Lung microvascular endothelial cell (primary cell): ENCODE results near the gene ICE1. TPM values are rescaled to one million over a fixed set of nuclear protein-coding genes. Genes with fewer than 3 reads are reported as not detected.
"Not testable (repeated sequence)": the region's sequence is repeated elsewhere in the genome, so short reads cannot be mapped to it uniquely, and the experiment has no call there.

Source experiments
- DNase-seq, 2 donors: peaks; one replicate each; pipeline versions ENCODE4 v3.0.0 to v3.0.0-alpha.2; 2010; ENCODE audit warnings: low read depth in 2 of 2
- total RNA-seq: library from RNA; depleted of rRNA; stranded (reverse); fragments of >200 nt; gene quantifications from 2 replicates; pipeline ENCODE4 v1.2.1, GENCODE V29; 2014

Gene ICE1
- 15.5 and 20.6 TPM in 2 replicates for total RNA-seq

GRCh38 chr5:5421961-5422818 is at the start of gene ICE1:
Gene ICE1, plus strand, starts transcription at chr5:5422677. Its CDS starts 239 bp downstream, at chr5:5422916.
- DNase-seq = peak; percentile 98 to 99

DNA sequence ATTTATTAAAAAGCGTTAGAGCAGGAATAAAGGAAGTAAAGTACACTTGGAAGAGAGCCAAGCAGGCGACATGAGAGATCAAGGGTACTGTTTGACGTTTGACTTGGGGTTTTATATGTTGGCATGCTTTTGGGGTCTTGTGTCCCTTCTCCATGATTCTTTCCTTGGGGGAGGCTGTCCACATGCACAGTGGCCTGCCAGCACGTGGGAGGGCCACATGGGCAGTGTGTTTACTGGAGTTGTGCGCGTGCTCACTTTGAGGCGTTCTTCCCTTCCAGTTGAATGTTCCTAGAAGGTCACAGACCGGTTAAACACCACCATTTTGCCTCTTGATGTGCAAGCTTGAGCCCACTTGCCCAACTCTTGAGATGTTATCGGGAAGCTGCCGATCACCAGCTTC is 49.5 kb upstream of the ICE1 start:
- DNase-seq = no peak

DNA sequence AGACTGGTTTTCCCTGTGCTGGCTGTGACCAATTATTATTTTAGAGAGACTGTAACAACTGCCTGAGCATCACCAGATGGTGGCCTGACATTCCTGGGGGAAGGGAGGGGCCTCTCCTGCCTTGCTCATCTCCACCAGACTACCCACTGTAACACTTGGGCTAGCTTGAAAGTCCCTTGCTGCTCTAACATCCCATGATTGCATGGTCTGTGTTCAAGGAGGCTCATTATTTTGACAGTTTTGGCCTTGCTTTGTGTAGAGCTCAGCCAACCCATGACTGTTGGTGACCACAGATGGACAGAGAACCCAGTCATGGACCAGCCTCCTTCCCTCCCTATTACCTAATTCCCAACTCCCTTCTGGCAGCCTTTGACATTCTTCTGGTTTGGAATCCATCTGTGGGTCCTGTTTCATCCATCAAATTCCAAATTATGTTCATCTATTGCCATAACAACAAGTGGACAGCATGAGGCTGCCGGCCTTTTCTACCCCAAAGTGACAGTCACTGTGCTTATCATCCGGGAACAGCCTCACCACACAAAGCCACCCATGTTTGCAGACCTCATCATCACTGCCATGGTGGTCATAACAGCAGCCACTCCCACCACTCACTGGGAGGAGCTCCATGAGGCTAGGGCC is 49.0 kb upstream of the ICE1 start:
- no peak for DNase-seq

DNA sequence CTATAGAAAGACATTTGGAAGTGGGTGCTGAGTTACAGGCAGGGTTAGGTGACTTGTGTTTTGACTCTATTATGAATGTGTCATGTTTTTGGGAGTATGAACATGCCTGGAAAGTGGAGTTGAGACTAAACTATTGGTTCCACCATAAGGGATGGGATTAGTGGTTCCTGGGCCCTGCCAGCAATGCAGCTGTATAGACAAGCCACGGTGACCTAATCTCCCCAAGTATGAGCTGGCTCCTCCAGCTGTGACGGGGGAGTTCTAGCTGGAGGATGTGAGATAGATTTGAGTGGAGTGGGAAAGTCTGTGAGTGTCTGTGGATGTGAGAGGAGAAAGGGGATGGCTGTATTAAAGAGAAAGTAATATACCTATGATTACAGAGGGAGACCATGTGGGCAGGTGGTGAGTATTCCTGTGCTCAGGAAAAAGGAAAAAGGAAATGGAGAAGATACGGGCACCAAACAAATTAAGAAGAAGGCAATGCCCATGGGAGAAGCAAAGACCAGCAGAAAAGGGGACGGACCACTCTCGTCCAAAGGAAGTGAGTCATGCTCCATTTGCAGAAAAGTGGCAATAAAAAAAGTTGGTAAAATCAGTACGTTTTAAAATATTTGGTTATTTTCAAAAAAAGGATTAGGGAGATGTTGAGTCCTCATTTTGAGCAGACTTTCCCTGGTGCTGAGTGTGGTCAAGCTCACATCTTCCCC is 48.3 kb upstream of the ICE1 start:
- no peak for DNase-seq

GRCh38 chr5:5377780-5378179 is 44.7 kb upstream of the ICE1 start:
- no peak for DNase-seq

DNA sequence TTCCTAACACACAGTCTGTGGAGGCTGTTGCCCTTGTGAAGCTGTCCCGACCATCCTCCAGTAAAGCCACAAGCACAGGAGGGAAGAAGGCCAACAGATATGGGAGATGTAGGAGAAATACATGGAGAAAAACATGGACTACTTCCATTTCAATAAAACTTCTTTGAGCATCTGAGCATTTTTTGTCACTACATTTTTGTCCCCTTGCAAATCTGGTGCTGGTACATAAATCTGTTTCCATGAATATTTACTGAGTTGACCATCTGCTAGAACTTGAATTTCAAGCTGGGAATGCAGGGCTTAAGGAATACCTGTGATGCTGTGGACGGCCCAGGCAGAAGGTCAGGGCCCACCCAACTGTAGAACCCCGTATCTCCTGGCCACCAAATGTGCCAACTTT is 43.9 kb upstream of the ICE1 start:
- DNase-seq = no peak

GRCh38 chr5:5380298-5380697 is 42.2 kb upstream of the ICE1 start:
- no peak for DNase-seq

- DNase-seq = peak in 1 of 2 donors; percentile 23
These were observed 41.1 kb upstream of the ICE1 start for GRCh38 chr5:5381310-5381913.

DNA sequence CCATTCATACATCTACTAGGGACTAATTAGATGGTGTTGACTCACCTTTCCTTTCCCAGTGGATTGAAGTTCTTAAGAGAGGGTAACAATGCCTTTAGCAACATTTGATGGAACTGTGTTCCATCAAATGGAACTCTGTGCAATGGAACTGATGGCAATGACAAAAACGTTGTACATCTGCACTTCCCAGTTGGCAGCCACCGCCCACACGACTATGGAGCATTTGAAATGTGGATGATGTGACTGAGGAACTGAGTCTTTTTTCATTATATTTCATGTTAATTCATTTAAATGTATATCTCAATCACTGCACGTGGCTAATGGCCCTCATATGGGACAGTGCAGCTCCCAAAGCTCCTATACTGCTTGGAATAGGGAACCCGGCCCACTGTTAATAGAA is 39.0 kb upstream of the ICE1 start:
- no peak for DNase-seq

DNA sequence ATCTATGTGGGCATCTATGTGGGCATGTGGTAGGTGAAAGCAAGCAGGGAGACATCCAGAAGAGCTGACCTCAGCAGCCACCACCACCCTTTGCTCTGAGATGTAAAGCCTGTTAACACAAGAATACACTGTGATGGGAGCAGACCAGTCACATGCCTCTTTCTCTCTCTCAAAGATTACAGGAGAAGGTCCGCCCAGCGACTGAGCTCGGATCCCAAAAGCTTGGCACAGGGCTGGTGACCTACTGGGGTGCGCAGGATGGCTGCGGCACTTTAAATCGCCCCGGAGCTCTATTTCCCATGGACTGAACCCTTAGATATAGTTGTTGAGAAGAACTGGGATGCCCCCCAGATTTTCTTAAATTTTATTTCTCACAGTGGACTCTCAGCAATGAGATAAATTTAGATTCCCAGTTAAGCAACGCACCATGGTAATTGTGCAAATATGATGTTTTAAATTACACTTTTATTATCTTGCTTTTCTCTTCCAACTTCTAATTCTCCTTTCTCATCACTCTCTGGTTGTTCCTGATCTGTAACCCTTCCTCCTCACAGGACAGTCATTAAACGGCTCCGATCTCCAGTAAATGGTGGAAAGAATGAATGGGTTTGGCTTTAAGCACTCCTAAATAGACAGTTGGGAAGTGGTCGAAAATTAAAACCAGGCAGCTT is 37.7 kb upstream of the ICE1 start:
- no peak for DNase-seq

DNA sequence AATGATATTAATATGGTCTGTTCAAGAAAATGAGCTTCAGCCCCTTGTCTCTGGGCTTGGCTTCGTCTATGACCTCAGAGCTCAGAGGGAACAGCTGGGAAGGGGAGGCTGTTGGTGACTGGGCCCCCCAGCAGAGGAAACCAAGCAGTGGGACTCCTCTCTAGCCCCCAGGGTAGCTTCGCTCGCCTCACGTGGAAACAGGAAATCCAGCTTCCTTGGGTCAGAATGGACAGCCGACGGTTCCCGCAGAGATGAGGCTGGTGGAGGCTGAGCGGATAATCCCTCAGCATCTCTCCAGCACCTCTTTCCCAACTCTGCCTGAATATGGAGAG is 37.2 kb upstream of the ICE1 start:
- DNase-seq = no peak

GRCh38 chr5:5386329-5386728 is 36.1 kb upstream of the ICE1 start:
- no peak for DNase-seq

DNA sequence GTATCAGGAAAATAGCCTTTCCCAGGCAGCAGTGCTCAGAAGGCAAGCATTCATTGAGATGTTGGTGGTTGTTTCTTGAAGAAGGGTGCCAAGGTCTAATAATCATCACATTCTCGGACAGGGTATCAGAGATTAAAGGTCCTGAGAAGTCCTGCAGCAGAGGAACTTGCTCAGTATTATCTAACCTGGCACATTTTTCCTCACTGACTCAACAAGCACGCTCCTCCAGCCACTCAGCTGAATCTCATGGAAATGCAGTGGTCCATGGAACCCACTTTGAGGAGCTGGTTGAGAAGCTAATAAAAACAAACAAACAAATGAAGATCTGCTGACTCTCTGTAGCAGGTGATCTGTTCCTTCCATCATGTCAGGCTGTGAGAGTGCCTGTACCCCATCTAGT is 35.3 kb upstream of the ICE1 start:
- DNase-seq = no peak

- peak in 1 of 2 donors; percentile 14 for DNase-seq
These were observed 34.7 kb upstream of the ICE1 start for GRCh38 chr5:5387777-5388176.

DNA sequence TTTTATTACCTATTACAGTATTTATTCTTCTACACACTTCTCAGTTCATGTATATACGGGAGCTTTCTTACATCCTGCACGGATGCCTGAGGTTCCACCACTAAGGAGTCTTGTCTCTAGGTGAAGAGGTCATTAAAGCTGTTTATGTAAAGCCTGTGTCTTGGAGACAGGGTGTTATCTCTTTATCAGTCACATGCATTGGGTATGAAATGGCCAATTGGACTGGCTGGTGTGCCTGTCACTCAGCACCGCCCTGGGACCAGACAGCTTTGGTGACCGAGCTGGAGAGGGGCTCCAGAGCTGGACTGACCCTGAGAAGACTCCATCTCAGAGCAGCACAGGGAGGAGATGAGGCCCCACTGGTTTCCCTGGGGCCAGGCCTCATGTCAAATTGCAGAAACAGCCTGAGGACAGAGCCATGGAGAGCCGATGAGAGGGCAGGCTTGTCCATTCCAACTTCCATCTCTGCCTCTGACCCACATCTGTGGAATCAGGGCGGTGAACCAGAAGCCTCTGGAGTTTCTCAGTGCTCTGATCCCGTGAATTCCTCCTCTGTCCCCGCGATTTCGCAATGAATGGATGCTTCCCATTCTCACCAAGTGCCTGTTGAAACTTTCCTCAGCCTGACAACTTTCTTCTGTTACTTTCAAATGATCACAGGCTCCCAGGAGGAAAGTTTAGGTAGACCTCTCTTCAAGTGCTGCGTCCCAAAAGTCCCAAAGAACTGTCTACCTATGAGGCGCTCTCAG is 32.2 kb upstream of the ICE1 start:
- not testable (repeated sequence) for DNase-seq

DNA sequence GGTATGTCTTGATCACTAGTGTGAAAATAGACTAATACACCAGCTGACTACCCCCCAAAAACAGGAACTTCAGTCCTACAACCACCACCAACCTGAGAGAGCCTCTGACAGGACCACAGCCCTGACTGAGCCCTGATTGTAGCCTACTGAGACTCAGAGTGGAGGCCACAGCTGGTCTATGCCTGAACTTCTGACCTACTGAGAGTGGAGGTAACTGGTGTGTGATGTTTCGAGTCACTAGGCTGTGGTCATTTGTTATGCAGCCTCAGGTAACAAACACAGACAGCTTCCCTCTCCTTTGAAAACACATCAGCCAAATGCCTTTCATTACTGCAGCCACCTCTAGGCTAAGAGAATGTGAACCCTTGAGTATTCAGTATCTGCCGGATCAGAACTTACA is 30.0 kb upstream of the ICE1 start:
- DNase-seq = not testable (repeated sequence)

GRCh38 chr5:5394384-5394986 is 28.0 kb upstream of the ICE1 start:
- peak; percentile 5 to 68 for DNase-seq

GRCh38 chr5:5395093-5395492 is 27.4 kb upstream of the ICE1 start:
- DNase-seq = not testable (repeated sequence)

DNA sequence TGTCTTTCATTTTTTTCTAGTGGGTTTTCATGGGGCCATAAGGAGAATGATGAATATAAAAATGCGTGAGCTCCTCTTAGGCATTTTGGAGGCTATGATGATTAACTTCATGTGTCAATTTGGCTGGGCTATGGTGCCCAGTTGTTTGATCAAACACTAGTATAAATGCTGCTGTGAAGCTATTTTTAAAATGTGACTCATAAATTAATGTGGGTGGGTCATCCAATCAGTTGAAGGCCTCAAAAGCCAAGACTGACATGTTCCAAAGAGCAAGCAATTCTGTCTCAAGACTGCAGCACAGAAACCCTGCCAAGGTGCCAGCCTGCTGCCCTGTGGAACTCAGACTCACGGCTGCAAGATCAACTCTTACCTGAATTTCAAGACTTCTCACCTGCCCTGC is 24.4 kb upstream of the ICE1 start:
- no peak for DNase-seq

- DNase-seq = no peak
These were observed 21.4 kb upstream of the ICE1 start for GRCh38 chr5:5401095-5401494.
